HG02973 (cell line): ENCODE data around the gene AMDHD2.

Experiments used
- ATAC-seq: cut with Tn5 transposase; IDR thresholded peaks from one replicate; pipeline ENCODE4 v1.9.1; 2021; ENCODE audit warnings: moderate library complexity; ENCODE audit not compliant: unreplicated experiment

The AMDHD2 gene

DNA sequence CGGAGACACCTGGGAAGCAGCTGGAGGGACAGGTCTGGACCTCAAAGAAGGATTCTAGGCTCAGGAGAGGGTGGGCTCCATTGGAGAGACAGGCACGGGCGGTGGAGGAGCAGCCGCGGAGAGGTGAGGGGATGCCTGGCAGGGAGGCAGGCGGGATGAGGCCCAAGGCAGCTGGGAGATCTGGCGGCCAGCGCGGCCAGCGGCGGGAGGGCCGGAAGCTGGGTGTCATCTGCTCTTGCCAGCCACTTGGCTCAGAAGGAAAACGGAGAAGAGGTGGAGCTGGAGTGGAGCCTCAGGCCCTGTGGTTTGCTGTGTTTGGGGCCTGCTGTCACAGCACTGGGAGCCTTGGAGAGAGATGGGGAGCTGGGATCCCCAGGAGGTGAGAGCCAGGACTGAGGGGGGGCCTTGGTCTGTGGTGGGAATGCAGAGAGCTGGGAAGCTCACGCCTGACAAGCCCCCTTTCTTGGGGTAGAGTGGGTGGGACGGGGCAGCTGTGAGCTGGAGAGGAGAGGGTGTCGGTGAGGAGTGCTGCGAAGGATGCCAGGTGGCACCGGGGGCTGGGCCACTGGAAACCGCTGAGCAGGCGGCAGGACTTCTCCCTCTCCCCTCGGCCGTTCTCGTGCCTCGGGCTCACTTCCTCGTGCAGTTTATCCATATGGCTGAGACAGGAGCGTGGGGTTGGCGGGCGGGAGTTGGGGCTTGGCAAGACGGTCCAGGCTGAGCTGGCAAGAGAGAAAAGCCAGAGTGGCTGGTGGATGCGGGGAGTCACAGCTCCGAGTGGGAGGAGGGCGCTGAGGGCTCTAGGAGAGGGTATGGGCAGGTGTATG, 37.2 kb upstream of the AMDHD2 start:
- no peak for ATAC-seq

GRCh38 chr16:2483939-2484897, 36.0 kb upstream of the AMDHD2 start:
- no peak for ATAC-seq

DNA sequence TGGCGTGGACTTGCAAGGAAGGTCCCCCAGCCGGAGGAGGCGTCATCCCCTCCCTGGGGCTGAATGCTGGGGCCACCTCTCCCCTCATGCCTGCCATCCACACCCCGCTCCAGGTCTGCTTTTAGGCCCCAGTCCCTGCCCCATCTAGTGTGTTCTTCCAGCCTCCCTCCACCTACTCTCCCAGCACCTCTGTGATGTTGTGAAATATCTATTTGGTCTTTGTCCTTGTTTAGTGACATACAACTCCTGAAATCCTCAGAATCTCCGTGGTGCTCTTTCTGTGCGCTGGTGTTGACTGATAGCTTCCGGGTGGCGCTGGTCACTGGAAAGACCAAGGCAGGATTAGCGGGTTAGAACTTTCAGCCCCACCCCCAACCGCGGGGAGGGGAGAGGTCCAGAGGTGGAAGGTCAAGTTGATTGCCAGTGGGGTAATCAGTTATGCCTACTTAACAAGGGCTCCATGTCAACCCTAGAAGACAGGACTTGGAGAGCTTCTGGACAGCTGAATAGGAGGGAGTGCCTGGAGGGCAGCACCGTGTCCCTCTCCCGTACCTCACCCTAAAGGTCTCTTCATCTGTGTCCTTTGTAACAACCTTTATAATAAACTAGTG, 35.2 kb upstream of the AMDHD2 start:
- ATAC-seq, result no peak

GRCh38 chr16:2485811-2486507, 34.2 kb upstream of the AMDHD2 start:
- ATAC-seq, result no peak

GRCh38 chr16:2486645-2487516, 33.3 kb upstream of the AMDHD2 start:
- ATAC-seq, result no peak

GRCh38 chr16:2487517-2487842, 32.7 kb upstream of the AMDHD2 start:
- ATAC-seq, result no peak

DNA sequence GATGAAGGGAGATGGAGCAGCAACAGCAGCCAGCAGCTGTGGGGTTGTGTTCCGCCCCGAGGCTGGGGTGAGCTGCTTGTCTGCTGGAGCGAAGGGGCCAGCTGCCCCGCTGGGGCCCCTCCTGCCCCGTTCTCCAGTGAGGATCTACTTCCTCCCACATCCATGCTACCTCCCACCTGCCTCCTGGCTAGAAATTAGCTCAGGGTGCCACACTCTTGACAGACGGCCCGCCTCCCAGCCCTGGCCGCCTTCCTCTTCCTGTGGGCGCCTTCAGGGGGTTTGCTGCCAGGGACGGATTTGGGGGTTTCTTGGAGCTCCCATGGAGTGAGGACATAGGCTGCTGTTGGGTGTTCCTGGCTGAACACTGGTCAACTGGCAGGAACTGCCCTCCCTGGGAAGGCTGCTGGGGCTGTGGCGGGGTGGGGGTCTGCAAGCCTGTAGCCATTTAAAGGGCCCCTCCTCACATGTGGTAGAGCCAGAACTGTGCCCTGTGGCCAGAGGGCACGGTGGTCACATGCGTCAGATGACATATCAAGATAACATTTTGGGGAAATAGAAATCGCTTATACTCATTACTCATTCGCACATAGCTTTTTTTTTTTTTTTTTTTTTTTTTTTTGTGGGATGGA, 32.2 kb upstream of the AMDHD2 start:
- no peak for ATAC-seq

GRCh38 chr16:2489581-2489980, 30.6 kb upstream of the AMDHD2 start:
- no peak for ATAC-seq

GRCh38 chr16:2490190-2491105, 29.7 kb upstream of the AMDHD2 start:
- no peak for ATAC-seq

DNA sequence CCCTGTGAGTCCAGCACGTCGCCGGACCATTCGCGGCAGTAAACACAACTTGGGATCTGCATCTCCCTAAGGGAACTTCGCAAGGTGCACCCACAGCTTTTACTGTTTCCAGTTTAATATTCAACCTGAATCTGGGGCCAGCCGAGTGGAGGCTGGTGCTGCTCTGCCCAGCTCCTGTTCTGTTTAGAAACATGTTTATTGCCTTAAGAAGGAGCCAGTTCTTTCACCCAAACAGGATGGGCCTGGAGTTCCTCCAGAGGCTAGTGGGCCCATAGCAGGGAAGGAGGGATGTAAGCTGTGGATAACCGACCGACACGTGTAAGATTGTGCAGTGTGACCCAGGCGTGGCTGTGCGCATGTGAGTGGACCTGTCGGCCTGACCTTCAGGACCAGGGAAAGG, 27.9 kb upstream of the AMDHD2 start:
- no peak for ATAC-seq

DNA sequence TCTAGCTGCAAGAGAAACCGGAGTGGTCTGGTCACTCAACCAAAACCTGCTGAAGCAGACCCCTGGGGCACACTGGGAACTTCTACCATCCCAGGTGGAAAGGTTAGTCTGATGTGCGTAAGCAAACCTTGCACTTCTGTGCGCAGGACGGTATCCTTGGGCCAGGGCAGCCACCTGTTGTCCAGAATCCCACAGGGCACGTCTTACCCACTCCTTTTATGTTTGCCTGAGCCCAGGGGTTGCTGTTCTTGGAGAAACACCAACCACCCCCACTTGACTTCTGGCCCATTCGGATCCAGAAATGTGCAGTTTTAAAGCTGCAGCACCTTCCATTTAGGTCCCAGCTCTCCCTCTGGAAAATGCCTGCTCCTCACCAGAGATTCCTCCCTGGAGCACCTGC, 26.6 kb upstream of the AMDHD2 start:
- ATAC-seq, result no peak

GRCh38 chr16:2494616-2495015, 25.6 kb upstream of the AMDHD2 start:
- no peak for ATAC-seq

- no peak for ATAC-seq
Measured at GRCh38 chr16:2495041-2495440, 25.1 kb upstream of the AMDHD2 start.

DNA sequence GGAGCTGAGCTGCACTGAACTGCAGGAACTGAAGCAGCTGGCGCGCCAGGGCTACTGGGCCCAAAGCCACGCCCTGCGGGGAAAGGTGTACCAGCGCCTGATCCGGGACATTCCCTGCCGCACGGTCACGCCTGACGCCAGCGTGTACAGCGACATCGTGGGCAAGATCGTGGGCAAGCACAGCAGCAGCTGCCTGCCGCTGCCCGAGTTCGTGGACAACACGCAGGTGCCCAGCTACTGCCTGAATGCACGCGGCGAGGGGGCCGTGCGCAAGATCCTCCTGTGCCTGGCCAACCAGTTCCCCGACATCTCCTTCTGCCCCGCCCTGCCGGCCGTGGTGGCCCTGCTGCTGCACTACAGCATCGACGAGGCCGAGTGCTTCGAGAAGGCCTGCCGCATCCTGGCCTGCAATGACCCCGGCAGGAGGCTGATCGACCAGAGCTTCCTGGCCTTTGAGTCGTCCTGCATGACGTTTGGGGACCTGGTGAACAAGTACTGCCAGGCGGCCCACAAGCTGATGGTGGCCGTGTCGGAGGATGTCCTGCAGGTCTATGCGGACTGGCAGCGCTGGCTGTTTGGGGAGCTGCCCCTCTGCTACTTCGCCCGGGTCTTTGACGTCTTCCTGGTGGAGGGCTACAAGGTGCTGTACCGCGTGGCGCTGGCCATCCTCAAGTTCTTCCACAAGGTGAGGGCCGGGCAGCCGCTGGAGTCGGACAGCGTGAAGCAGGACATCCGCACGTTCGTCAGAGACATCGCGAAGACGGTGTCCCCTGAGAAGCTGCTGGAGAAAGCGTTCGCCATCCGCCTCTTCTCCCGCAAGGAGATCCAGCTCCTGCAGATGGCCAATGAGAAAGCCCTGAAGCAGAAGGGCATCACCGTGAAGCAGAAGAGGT, 23.7 kb upstream of the AMDHD2 start:
- no peak for ATAC-seq

- ATAC-seq, result no peak
Measured at GRCh38 chr16:2497116-2497630, 23.0 kb upstream of the AMDHD2 start.

DNA sequence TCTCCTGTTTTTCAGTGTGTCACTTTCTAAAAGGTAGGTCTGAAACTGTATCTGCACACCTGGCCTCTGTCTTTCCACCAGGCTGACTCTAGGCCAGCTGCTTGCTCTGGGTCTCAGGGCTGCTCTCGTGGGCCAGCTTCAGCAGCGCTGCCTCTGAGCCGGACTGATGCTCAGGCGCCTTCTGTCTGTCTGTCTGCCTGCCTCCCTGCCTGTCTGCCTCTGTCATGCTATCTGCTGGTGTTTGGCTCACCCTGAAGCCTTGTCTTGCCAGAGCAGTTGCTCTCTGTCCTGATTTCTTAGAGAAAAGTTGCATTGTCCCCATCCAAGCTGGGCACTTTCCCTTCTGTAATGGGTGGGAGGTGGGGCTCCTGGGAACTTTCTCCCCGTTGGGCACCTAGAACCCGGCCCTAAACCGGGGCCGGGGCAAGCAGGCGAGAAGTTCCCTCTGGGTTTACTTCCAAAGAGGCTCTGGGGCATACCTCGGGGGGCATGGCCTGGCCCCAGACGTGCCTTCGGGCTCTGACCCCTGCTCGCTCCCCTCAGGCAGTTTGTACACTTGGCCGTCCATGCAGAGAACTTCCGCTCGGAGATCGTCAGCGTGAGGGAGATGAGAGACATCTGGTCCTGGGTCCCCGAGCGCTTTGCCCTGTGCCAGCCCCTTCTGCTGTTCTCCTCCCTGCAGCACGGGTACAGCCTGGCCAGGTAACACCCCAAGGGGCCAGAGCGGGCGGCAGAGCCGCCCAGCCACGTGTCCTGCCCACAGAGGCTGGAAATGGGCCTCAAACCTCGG, 22.3 kb upstream of the AMDHD2 start:
- no peak for ATAC-seq
